DMS114 treated with DMSO at 0.1 percent for 48 hours (cell line): ENCODE measurements around the gene SP4.

Experiments used
- DNase-seq: peaks from one replicate; lab custom pipeline; 2025; ENCODE audit not compliant: unreplicated experiment; lab: John Stamatoyannopoulos, UW

Gene SP4

GRCh38 chr7:21443149-21443841, 15.4 kb downstream of the SP4 start:
- no peak for DNase-seq

GRCh38 chr7:21448974-21449373, 21.1 kb downstream of the SP4 start:
- no peak for DNase-seq

- no peak for DNase-seq
These were observed 22.2 kb downstream of the SP4 start for GRCh38 chr7:21450076-21450475.

GRCh38 chr7:21450941-21451340, 23.1 kb downstream of the SP4 start:
- no peak for DNase-seq

- DNase-seq, result no peak
These were observed 26.3 kb downstream of the SP4 start for GRCh38 chr7:21454182-21454581.

- no peak for DNase-seq
These were observed 27.0 kb downstream of the SP4 start for GRCh38 chr7:21454906-21455305.

GRCh38 chr7:21461282-21461681, 33.4 kb downstream of the SP4 start:
- DNase-seq, result no peak

GRCh38 chr7:21462081-21462480, 34.2 kb downstream of the SP4 start:
- no peak for DNase-seq

- no peak for DNase-seq
These were observed 35.6 kb downstream of the SP4 start for GRCh38 chr7:21463524-21463923.

- no peak for DNase-seq
These were observed 41.1 kb downstream of the SP4 start for GRCh38 chr7:21468969-21469368.

GRCh38 chr7:21469894-21470293, 42.0 kb downstream of the SP4 start:
- DNase-seq, result no peak

GRCh38 chr7:21472029-21472428, 44.1 kb downstream of the SP4 start:
- no peak for DNase-seq

- DNase-seq, result no peak
These were observed 48.5 kb downstream of the SP4 start for GRCh38 chr7:21476429-21476828.

GRCh38 chr7:21480693-21481403, 53.0 kb downstream of the SP4 start:
- DNase-seq, result no peak

- DNase-seq, result no peak
These were observed 58.6 kb downstream of the SP4 start for GRCh38 chr7:21486511-21486910.

- no peak for DNase-seq
These were observed 67.8 kb downstream of the SP4 start for GRCh38 chr7:21495731-21496130.

GRCh38 chr7:21497072-21497471, 69.2 kb downstream of the SP4 start:
- no peak for DNase-seq

- DNase-seq, result no peak
These were observed 72.4 kb downstream of the SP4 start for GRCh38 chr7:21500117-21500832.

GRCh38 chr7:21504021-21504420, 76.1 kb downstream of the SP4 start:
- no peak for DNase-seq

- no peak for DNase-seq
These were observed 79.9 kb downstream of the SP4 start for GRCh38 chr7:21507627-21508343.

GRCh38 chr7:21508538-21508937, 80.7 kb downstream of the SP4 start:
- no peak for DNase-seq
